ENCODE data around the gene KATNB1.

KATNB1 gene, protein sequence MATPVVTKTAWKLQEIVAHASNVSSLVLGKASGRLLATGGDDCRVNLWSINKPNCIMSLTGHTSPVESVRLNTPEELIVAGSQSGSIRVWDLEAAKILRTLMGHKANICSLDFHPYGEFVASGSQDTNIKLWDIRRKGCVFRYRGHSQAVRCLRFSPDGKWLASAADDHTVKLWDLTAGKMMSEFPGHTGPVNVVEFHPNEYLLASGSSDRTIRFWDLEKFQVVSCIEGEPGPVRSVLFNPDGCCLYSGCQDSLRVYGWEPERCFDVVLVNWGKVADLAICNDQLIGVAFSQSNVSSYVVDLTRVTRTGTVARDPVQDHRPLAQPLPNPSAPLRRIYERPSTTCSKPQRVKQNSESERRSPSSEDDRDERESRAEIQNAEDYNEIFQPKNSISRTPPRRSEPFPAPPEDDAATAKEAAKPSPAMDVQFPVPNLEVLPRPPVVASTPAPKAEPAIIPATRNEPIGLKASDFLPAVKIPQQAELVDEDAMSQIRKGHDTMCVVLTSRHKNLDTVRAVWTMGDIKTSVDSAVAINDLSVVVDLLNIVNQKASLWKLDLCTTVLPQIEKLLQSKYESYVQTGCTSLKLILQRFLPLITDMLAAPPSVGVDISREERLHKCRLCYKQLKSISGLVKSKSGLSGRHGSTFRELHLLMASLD

DNA sequence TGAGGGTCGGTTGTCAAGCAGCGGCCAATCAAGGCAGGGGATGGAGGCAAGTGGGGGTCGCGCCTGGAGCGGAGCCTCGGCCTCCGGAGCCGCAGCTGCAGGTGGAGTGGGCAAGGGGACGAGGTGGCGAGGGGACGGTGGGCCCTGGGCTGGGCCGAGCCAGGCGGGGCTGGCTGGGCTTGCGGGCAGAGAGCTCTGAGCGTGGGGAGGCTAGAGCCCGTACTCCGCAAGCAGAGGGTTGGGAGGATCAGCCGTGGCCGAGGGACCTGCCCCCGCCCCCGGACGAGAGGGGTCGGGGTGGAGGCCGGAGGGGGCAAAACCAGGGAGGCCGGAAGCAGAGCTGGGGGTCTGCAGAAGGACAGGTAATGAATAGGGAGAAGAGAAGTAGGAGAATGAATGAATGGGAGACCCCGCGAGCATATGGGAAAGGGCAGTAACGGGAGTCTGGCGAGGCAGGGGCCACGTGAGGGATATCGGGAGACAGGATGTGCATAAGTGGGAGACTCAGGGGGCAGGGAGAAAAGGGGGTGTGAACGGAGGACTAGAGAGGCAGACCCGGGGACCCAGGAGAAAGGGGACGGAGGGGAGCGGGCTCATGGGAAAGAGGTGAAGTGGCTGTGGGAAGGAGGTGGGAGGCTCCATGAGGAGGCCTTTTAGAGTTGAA is at the start of gene KATNB1:
TSS of gene KATNB1 (plus strand) at position 16 of the 664 bp plus-strand sequence. CDS start 1,474 bp downstream, outside the sequence.
- DNase-seq = no peak

- DNase-seq = no peak
Observed at GRCh38 chr16:57686577-57686976, 49.0 kb upstream of the KATNB1 start.

- no peak for DNase-seq
Observed at GRCh38 chr16:57687363-57687929, 48.1 kb upstream of the KATNB1 start.

DNA sequence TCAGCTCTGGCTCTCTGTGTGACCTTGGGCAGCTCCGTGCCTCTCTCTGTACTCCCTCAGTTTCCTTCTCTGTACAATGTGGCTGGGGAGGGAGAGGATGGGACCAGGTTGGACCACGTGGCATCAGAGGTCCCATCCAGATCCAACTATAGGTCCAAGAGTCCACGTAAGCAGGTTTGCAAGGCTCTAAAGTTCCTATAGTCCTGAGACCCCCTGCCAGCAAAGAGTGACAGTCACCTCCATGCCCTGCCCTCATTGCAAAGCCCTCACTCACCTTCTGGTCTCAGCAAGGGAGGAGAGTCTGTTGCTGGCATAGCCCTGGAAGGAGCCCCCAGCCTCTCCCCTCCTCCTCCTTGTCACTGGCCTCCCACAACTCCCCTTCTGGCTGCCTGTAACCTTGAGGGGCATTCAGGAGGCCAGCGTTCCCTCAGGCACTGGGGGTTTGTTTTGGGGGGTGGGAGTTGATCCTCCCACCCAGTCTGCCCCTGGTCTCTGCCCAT is 47.0 kb upstream of the KATNB1 start:
- DNase-seq = no peak

DNA sequence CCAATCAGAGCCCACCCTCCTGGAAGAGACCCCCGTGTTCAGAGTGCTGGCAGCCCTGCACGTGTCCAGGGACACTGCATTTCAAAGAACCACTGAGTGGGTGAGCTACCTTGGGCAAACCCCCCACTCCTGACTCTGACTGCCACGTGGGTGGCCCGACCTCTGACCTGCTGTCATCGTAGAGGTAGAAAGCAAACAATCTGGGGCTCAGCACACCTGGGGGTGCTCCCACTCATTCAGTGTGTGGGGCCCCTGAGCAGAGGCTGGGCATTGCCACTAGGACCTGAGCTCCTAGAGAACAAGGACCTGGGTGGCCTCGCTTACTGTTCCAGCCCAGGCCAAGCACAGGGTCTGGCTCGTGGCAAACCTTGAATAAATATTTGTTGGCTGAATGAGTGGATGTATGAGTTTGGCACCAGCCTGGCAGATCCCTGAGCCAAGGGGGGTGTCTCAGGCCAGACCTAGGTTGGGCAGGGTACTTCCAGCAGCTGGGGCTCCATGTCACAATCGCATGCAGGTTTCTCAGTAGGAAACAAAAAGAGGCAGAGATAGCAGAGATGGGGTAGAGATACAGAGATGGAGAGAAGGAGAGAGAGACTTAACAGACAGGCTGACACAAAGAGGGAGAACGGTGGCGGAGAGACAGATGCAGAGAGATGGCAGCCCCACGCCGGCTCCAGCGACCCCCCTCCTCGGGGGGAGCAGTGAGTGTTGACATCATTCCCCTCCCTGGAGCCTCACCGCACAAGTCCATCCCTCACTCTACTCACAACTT is 46.4 kb upstream of the KATNB1 start:
- DNase-seq = no peak

DNA sequence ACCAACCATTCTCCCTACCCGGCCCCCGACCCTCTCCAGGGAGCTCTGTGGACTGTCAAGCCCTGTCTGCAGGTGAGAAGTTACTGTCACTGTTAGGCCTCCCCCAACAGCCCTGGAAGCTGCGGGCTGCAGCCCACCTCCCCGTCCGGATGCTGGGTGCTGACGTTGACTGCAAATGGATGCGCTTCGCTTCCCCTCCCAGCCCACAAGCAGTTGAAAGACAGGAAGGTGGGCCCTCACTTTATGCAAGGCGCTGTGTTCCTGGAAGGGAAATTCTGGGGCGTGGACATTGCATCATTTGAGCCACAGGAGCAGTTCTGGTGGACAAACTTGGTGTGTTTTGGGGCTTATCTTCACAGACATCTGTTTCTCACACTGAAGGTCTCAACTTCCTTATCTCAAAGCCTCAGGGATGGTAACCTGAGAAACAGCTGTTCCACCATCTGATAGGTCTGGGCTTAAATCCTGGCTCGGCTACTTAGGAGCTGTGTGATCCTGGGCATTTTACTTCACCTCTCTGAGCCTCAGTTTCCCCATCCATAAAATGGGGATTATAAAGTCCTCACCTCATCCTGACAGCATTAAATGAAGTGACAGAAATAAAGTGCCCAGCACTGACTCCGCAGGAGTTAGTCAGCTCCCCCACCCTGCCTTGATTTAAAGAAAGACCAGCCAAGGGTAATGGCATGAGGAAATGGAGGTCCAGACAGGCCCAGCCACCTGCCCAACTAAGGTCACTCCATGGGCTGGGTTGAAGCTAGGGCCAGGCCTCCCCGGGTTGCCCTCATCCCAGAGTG is 45.6 kb upstream of the KATNB1 start:
- DNase-seq = no peak

DNA sequence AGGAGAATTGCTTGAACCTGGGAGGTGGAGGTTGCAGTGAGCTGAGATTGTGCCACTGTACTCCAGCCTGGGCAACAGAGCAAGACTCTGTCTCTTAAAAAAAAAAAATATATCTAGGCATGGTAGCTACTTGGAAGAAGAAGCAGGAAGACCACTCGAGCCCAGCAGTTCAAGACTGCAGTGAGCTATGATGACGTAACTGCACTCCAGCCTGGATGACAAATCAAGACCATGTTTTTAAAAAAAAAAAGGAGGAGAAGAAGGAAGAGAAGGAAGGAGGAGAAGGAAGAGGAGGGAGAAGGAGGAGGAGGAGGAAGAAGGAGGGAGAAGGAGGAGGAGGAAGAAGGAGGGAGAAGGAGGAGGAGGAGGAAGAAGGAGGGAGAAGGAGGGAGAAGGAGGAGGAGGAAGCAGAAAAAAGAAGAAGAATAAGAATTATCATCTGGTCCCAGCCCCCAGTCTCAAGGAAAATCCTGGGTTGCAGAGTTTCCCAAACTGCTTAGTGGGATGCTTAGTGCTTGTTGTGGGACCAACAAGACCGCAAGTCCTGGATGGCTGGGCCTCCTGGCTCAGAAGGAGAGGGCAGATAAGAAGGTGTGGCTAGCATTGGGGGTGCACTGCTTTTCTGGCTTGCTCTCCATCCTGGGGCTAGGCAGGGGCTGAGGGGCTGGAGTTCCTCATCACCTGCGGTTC is 44.6 kb upstream of the KATNB1 start:
- DNase-seq = no peak

DNA sequence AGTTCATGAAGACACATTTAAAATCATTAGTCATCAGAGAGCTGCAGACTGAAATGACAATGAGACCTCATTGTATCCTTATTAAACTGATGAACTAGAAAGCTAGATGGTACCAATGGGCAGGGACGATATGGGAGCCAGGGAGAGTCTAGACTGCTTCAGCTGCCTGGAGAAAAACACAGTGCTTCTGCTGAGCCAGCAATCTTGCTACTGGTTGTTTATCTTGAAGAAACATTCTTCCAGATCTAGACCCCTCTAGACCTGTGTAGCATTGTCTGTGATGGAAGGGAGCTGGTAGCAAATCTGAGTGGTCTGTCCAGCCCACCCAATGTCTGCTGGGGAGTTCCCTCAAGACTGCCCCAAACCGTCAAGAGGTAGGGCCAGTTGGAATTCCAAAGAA is 42.9 kb upstream of the KATNB1 start:
- DNase-seq = no peak

DNA sequence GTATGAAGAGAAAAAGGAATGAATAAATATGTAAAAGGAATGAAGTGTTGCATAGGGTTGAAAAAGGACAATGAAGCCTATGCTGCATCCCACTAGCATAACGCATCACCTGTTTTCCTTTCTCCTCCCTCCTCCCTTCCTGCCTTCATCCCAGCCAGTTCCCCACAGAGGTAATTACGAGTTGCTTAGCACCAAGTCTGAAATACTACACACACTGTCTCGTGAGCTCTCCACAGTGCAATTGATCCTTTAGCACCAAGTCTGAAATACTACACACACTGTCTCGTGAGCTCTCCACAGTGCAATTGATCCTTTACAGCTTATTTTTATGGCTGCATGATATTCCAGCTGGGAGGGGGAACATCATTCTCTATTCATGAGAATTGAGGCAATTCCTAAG is 42.0 kb upstream of the KATNB1 start:
- DNase-seq = no peak

- DNase-seq = no peak
Observed at GRCh38 chr16:57694231-57694724, 41.3 kb upstream of the KATNB1 start.

- no peak for DNase-seq
Observed at GRCh38 chr16:57694725-57695679, 40.6 kb upstream of the KATNB1 start, which contains the start of gene DRC7. Gene DRC7 (plus strand): TSS chr16:57694806. CDS start chr16:57697950, 3,144 bp downstream.

- no peak for DNase-seq
Observed at GRCh38 chr16:57695680-57696069, 39.9 kb upstream of the KATNB1 start.

- DNase-seq = no peak
Observed at GRCh38 chr16:57696240-57696639, 39.3 kb upstream of the KATNB1 start.

GRCh38 chr16:57697896-57698537 is 37.6 kb upstream of the KATNB1 start:
- DNase-seq = no peak

DNA sequence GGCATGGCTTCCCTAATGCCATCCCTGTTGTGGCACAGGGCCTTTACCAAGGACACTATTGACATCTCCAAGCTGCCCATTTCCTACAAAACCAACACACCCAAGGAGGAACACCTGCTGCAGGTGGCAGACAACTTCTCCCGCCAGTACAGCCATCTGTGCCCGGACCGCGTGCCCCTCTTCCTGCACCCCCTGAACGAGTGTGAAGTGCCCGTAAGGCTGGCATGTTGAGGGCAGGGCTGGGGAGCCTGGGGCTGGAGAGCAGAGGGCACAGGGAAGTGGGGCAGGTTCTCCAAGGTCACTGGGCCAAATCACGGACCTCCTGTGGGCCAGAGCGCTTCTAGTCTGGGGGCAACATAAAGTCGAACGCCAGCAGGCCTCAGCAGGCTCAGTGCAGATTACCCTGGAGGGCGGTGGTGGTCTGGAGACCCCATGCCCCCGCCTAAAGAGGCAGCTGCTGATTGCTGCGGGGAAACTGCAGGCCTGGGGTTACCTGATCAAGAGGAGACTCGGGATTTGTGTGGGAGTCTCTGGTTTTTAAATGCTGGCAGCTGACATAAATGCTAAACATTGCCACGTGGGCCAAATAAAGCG is 36.7 kb upstream of the KATNB1 start:
- DNase-seq = no peak

GRCh38 chr16:57699481-57699880 is 36.1 kb upstream of the KATNB1 start:
- no peak for DNase-seq

DNA sequence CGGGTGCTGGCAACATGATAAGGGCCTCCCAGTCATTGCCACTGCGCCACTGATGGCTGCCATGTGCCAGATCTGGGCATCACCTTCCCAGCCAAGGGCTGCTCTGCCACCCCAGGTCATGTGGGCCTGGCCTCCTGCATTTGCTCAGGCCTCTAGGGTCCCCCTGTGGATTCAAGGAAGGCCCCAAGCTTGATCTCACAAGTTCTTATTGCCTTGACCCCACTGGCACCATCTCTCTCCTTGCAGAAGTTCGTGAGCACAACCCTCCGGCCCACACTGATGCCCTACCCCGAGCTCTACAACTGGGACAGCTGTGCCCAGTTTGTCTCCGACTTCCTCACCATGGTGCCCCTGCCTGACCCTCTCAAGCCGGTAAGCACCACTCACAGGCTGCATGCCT is 35.7 kb upstream of the KATNB1 start:
- no peak for DNase-seq

GRCh38 chr16:57700781-57701551 is 34.6 kb upstream of the KATNB1 start:
- DNase-seq = no peak
